ENCODE results near the gene MESP2. TPM values are rescaled to one million over a fixed set of nuclear protein-coding genes. Genes with fewer than 3 reads are reported as not detected.
A peak's percentile ranks its signal among the peaks of the same experiment; 100 is the strongest.
"Not testable (repeated sequence)": the region's sequence is repeated elsewhere in the genome, so short reads cannot be mapped to it uniquely, and the experiment has no call there.

The MESP2 gene
- total RNA-seq, 2 experiments from 2014 or later, result not detected

DNA sequence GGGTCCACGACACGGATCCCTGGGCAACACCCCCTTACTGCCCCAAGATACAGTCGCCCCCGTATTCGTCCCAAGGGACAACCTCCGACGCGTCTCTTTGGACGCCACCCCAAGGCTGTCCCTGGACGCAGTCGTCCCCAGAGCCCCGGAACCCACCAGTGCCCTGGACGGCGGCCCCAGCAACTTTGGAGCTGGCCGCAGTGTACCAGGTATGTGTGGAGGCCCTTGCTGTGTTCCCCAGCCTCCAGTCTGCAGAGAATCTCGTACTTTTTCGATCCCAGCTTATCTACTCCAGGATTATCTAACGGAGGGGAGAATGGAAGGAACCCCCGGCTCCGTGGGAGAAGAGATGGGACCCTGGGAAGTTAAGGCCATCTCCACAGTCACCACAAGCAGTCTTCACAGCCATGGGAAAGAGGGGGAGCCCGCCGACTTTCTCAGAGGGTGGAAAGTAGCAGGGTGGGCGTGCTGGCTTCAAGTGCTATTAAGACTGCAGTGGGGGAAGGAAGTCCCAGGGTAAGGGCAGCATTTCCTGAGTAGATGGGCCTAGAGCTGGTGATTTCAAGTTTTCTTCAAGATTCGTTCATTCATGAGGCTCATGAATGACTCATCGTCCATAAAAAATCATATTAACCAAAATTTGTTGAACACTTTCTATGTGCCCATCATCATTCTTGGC, 1.1 kb downstream of the MESP2 start:
- H3K4me1 Mint-ChIP-seq, result peaks cover 17% of the 10 kb centered on the region
- ATAC-seq, result no peak
- no peak overlapping the region for H3K4me3 Mint-ChIP-seq
- H3K27me3 Mint-ChIP-seq, result peaks cover 24% of the 10 kb centered on the region
- CTCF ChIA-PET, result interaction anchor here (0.7 to 1.2 kb wide), 2 partner anchors 37 to 98 kb away, joined by 3 to 4 read pairs; no protein-coding TSS in a partner anchor
- no peak overlapping the region for H3K27ac Mint-ChIP-seq
- H3K36me3 Mint-ChIP-seq, result no peaks in the 10 kb centered on the region
- DNase-seq, result no peak
- no peaks in the 10 kb centered on the region for H3K9me3 Mint-ChIP-seq (ENCODE audit: low read depth)

DNA sequence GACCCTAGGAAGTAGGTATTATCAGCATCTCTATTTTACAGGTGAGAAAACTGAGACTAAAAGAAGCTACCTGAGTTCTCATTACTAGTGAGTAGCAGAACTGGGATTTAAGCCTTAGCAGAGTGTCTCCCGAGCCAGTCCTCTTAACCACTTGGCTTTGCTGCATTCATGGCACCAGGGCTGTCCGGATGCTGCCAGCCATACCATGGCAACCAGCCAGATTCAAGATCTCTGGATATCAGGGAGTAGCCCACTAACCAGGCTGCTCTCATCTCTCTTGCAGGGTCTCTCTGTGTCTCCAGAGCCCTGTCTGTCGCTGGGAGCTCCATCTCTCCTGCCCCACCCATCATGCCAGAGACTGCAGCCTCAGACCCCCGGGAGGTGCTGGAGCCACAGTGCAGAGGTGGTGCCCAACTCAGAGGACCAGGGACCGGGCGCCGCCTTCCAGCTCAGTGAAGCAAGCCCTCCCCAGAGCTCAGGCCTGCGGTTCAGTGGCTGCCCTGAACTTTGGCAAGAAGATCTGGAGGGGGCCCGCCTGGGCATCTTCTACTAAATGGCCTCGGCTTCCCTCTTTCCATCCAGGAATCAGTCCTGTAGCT, 1.7 kb downstream of the MESP2 start:
- Mint-ChIP-seq H3K9me3 (ENCODE audit: low read depth) (no peaks in the 10 kb centered on the region), H3K36me3 (no peaks in the 10 kb centered on the region), H3K27ac (no peak overlapping the region), H3K4me3 (no peak overlapping the region), H3K4me1 (peaks cover 17% of the 10 kb centered on the region), H3K27me3 (peaks cover 24% of the 10 kb centered on the region)
- CTCF ChIA-PET, result interaction anchor here (0.7 to 1.2 kb wide), 2 partner anchors 38 to 97 kb away, joined by 3 to 4 read pairs; no protein-coding TSS in a partner anchor
- no peak for DNase-seq
- no peak for ATAC-seq

DNA sequence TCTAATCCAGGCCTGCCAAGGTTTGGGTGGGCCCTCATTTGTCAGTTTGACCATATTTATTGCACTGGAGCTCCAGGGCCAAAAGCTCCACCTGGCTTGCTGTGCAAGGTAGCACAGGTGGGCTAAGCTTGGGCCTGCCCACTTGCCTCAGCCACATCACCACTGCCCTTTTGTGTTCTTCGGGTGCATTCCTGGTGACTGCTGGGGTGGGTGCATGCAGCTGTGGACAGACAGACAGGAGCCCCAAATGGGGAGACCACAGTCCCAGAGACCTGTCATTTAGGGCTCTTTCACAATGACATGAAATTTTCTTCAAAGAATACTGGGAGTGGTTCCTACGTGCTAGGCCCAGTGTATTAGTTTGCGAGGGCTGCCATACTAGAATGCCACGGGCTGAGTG, 2.7 kb downstream of the MESP2 start:
- no peak overlapping the region for H3K27ac Mint-ChIP-seq
- peaks cover 17% of the 10 kb centered on the region for H3K4me1 Mint-ChIP-seq
- no peaks in the 10 kb centered on the region for H3K36me3 Mint-ChIP-seq
- CTCF ChIA-PET, result no interaction called here
- no peaks in the 10 kb centered on the region for H3K9me3 Mint-ChIP-seq (ENCODE audit: low read depth)
- no peak overlapping the region for H3K4me3 Mint-ChIP-seq
- ATAC-seq (no peak), DNase-seq (no peak)
- peaks cover 24% of the 10 kb centered on the region for H3K27me3 Mint-ChIP-seq

DNA sequence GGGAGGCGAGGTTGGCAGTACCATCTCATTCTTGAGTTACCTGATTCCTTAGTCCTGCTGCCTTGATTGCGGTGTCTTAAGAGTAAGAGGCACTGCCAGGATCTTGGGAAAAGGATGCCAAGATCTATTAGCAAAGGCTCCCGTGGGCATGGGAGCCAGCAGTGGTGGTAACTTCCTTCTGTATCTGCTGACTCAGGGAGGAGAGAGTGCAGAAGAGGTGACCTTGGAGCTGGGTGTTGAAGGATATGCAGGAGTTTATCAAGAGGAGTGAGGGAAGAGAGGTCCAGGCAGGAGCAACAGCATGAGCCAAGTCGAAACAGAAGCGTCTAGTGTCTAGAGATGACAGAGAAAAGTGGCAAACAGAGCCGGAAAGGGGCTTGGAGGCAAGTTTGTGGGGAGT, 4.5 kb downstream of the MESP2 start:
- Mint-ChIP-seq H3K9me3 (ENCODE audit: low read depth) (no peaks in the 10 kb centered on the region), H3K4me3 (no peak overlapping the region), H3K4me1 (peaks cover 17% of the 10 kb centered on the region), H3K36me3 (no peaks in the 10 kb centered on the region), H3K27ac (peak overlapping the region; percentile 2), H3K27me3 (peaks cover 17% of the 10 kb centered on the region)
- no peak for DNase-seq
- CTCF ChIA-PET, result interaction anchor here (1.0 kb wide), 1 partner anchor 19 kb away, joined by 4 read pairs; no protein-coding TSS in a partner anchor
- ATAC-seq, result peak; percentile 4

DNA sequence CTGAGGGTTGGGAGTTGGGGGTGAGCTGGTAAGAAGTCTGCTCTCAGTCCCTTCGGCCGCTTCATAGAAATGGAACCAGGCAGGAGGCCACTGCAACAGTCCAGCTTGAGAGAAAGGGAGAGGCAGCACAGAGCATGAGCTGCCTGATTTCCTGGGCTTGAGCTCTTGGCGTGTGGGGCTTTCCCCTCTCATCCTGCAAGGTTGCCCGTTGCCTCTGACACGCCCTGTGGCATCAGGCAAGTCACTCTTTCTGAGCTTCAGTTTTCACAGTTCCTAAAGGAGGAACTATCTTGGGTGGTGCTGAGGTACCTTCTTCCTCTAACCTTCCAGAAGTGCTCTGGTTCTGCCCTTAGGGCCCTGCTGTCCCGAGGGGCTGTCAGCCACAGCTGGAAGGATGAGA, 4.9 kb downstream of the MESP2 start:
- ATAC-seq, result peak; percentile 45
- Mint-ChIP-seq H3K27me3 (peaks cover 21% of the 10 kb centered on the region), H3K9me3 (ENCODE audit: low read depth) (no peaks in the 10 kb centered on the region), H3K4me1 (peaks cover 17% of the 10 kb centered on the region), H3K27ac (no peak overlapping the region), H3K36me3 (no peaks in the 10 kb centered on the region), H3K4me3 (no peak overlapping the region)
- no peak for DNase-seq
- CTCF ChIA-PET, result interaction anchor here (0.8 to 1.0 kb wide), 2 partner anchors 8 to 19 kb away, joined by 3 to 4 read pairs; no protein-coding TSS in a partner anchor

DNA sequence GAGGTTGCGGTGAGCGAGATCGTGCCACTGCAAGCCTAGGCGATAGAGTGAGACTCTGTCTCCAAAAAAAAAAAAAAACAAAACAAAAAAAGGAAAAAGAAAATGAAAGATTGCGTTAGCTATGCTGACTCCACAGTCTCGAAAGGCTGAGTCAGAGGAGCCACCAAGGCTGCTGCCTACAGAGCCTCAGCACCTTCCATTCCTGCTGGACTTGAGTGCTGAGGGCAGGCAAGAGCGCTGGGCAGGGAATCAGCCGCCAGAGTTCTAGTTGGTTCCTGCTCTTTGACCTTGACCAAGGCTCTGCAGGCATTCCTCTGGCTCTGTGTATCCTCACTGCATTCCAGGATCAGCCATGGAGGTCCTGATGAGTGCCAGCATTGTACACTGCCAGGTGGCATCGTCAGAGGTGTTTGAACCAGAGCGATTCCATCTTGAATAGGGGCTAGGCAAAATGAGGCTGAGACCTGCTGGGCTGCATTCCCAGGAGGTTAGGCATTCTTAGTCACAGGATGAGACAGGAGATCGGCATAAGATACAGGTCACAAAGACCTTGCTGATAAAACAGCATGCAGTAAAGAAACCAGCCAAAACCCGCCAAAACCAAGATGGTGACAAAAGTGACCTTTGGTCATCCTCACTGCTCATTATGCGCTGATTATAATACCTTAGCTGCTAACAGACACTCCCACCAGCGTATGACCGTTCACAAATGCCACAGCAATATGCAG, 5.9 kb downstream of the MESP2 start:
- no peaks in the 10 kb centered on the region for H3K9me3 Mint-ChIP-seq (ENCODE audit: low read depth)
- H3K4me3 Mint-ChIP-seq, result no peak overlapping the region
- DNase-seq, result no peak
- H3K27ac Mint-ChIP-seq, result no peak overlapping the region
- H3K36me3 Mint-ChIP-seq, result no peaks in the 10 kb centered on the region
- peaks cover 20% of the 10 kb centered on the region for H3K27me3 Mint-ChIP-seq
- H3K4me1 Mint-ChIP-seq, result peaks cover 17% of the 10 kb centered on the region
- CTCF ChIA-PET, result interaction anchor here (0.8 kb wide), 1 partner anchor 9 kb away, joined by 3 read pairs; no protein-coding TSS in a partner anchor
- no peak for ATAC-seq

DNA sequence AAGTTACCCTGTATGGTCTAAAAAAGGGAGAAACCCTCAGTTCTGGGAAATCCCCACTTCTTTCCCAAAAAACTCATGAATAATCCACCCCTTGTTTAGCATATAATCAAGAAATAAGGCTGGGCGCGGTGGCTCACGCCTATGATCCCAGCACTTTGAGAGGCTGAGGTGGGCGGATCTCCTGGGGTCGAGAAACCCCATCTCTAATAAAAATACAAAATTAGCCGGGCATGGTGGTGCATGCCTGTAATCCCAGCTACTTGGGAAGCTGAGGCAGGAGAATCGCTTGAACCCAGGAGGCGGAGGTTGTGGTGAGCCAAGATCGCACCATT, 6.5 kb downstream of the MESP2 start:
- not testable (repeated sequence) for H3K36me3 Mint-ChIP-seq; ATAC-seq; H3K27ac Mint-ChIP-seq; DNase-seq; H3K9me3 Mint-ChIP-seq (ENCODE audit: low read depth); H3K4me3 Mint-ChIP-seq
- CTCF ChIA-PET, result interaction anchor here (1.2 to 1.3 kb wide), 2 partner anchors 42 to 92 kb away, joined by 4 to 6 read pairs; no protein-coding TSS in a partner anchor
- Mint-ChIP-seq H3K27me3 (peaks cover 16% of the 10 kb centered on the region), H3K4me1 (peaks cover 17% of the 10 kb centered on the region)

DNA sequence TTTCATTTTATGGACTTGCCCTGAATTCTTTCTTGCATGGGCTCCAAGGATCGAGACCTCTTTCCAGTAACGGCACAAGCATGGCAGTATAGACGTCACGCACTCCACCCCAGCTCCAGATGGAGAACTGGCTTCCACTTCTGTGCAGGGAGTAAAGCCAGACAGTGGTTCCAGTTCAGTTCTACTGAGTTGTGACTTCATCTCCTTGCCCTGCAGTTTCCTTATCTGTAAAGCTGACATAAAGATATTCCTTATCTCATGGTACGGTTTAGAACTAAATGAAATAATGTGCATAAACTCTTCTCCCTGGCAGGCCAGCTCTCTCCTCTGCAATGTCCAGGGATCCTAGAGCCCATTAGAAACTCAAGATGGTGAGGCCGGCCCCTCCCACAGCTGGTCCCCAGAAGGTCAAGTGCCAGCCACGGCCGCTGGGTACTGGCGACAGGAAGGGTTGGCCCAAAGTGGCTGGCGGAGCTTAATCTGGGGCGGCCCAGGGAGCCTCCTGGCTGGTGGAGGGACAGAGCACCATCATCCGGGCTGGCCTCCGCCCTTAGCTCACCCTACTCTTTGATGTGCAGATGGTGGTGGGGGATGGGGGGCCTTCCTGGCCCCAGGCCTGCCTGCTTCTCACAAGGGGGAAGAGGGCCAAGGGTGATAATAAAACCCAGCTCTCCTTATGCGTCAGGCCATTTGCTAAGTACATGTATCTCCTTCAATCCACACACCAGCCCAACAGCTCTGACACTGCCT, 7.2 kb downstream of the MESP2 start:
- Mint-ChIP-seq H3K9me3 (ENCODE audit: low read depth) (peaks cover 4% of the 10 kb centered on the region), H3K4me3 (no peak overlapping the region), H3K27ac (no peak overlapping the region), H3K4me1 (peaks cover 17% of the 10 kb centered on the region), H3K36me3 (peaks cover 3% of the 10 kb centered on the region), H3K27me3 (peaks cover 22% of the 10 kb centered on the region)
- DNase-seq (no peak), ATAC-seq (no peak)
- CTCF ChIA-PET, result interaction anchor here (1.2 to 1.3 kb wide), 2 partner anchors 43 to 92 kb away, joined by 4 to 6 read pairs; no protein-coding TSS in a partner anchor

DNA sequence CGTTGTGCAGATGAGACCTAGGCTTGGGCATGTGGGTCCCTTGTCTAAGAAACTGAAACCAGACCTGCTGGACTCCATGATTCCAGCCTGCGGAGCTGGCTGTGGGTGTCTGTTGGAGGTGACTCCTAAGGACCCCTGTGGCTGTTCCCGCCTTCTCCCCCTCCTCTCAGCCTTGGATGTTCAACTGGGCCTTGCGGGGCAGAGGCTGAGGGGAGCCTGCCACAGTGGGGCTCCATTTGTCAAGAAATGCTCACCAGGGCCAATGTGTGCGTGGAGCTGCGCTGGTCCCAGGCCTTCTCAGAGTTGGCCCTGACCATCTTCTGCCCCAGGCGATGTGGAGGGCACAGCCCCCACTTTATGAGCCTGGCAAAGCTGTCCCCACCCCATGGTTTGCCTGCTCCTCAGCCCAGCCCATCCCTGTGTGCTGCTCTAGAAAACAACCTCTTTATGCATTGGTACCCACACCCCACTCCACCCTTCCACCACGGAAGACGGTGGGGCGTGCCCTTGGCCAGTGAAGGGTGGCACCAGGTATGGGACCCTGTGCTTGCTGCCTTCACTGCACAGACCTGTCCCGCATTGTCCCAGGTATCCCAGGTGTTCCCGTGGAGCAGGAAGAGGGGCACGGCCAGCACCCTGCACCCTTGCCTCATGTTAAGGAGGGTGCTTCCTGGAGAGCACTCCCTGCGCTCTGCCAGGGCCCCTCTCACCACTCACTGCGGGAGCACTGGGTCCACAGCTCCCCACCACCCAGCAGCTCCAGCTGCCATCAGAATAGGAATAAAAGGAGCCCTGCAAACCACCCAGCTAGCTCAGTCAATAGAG, 7.9 kb downstream of the MESP2 start:
- H3K27ac Mint-ChIP-seq, result no peak overlapping the region
- no peak overlapping the region for H3K4me3 Mint-ChIP-seq
- peaks cover 17% of the 10 kb centered on the region for H3K4me1 Mint-ChIP-seq
- DNase-seq (no peak), ATAC-seq (no peak)
- peaks cover 4% of the 10 kb centered on the region for H3K9me3 Mint-ChIP-seq (ENCODE audit: low read depth)
- peaks cover 20% of the 10 kb centered on the region for H3K27me3 Mint-ChIP-seq
- CTCF ChIA-PET, result interaction anchor here (1.3 kb wide), 1 partner anchor 44 kb away, joined by 4 read pairs; no protein-coding TSS in a partner anchor
- H3K36me3 Mint-ChIP-seq, result peaks cover 3% of the 10 kb centered on the region

DNA sequence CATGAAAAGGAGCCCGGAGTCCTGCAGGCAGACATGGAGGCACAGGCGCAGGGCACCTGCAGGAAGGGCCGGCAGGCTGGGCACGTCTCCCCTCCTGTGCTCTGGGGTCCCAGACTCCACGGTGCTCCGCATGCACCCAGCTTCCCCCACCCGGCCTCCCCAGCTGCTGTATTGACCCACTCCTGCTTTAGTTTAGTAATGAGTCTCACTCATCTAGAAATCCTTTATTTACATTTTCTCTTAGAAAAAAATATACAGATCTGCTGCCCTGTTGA, 8.5 kb downstream of the MESP2 start:
- DNase-seq (no peak), ATAC-seq (no peak)
- Mint-ChIP-seq H3K27me3 (peaks cover 17% of the 10 kb centered on the region), H3K36me3 (peaks cover 3% of the 10 kb centered on the region), H3K4me1 (peaks cover 15% of the 10 kb centered on the region), H3K9me3 (ENCODE audit: low read depth) (peaks cover 4% of the 10 kb centered on the region), H3K4me3 (no peak overlapping the region), H3K27ac (no peak overlapping the region)
- CTCF ChIA-PET, result no interaction called here

DNA sequence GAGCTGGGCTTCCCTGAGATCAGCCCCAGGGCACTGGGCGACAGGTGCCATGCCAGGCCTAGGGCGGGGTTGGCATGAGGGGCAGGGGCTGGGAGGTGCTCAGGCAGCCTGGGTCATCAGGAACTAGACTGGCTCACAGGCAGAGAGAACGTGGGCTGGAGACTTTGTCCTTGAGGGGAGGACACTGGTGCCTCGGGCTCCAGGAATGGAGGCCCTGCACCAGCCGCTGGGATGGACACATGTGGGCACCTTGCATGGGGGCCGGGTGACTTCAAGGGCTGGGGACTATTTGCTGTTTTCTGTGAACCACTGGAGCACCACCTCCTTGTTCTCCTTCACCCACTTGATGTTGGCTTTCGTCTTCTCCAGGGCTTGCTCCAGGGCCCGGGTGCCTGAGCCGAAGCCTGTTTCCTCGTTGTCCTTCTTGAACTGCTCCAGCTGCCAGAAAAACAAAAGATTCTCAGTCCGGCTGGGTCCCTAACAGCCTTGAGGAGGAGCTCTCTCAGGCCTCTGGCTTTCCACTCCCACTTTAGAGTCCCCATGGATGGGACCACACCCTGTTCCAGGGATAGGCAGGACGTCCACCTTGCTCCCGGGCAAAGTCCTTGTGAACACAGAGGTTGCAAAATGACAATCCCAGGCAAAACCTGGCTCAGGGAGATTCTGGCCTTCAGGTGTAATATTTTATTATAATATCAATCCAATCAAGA, 9.1 kb downstream of the MESP2 start:
- peaks cover 3% of the 10 kb centered on the region for H3K36me3 Mint-ChIP-seq
- no peak for ATAC-seq
- no peak overlapping the region for H3K27ac Mint-ChIP-seq
- CTCF ChIA-PET, result no interaction called here
- H3K9me3 Mint-ChIP-seq (ENCODE audit: low read depth), result peaks cover 4% of the 10 kb centered on the region
- H3K4me3 Mint-ChIP-seq, result no peak overlapping the region
- H3K27me3 Mint-ChIP-seq, result peaks cover 17% of the 10 kb centered on the region
- peaks cover 15% of the 10 kb centered on the region for H3K4me1 Mint-ChIP-seq
- DNase-seq, result no peak

DNA sequence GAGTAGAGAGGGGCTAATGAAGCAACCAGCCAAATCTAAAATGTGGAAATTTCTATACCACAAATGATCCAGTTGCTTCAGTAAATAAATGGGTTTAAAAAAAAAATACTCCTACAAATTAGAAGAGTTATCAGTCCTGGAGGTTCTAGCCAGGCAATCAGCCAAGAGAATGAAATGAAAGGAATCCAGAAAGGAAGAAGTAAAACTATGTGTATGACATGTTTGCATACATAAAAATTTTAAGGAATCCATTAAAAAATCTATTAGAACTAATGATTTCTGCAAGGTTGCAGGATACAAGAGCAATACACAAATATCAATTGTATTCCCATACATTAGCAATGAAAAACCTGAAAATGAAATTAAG, 9.6 kb downstream of the MESP2 start:
- DNase-seq (no peak), ATAC-seq (no peak)
- peaks cover 3% of the 10 kb centered on the region for H3K36me3 Mint-ChIP-seq
- H3K27me3 Mint-ChIP-seq, result peaks cover 17% of the 10 kb centered on the region
- peaks cover 10% of the 10 kb centered on the region for H3K4me1 Mint-ChIP-seq
- no peak overlapping the region for H3K4me3 Mint-ChIP-seq
- peaks cover 4% of the 10 kb centered on the region for H3K9me3 Mint-ChIP-seq (ENCODE audit: low read depth)
- no peak overlapping the region for H3K27ac Mint-ChIP-seq
- CTCF ChIA-PET, result no interaction called here
